ENCODE results near the gene TLE7. TPM values are rescaled to one million over a fixed set of nuclear protein-coding genes. Genes with fewer than 3 reads are reported as not detected.

TLE7 gene
- total RNA-seq (ENCODE audit: low replicate concordance): not detected in 2 replicates
- long read RNA-seq: 0 reads

DNA sequence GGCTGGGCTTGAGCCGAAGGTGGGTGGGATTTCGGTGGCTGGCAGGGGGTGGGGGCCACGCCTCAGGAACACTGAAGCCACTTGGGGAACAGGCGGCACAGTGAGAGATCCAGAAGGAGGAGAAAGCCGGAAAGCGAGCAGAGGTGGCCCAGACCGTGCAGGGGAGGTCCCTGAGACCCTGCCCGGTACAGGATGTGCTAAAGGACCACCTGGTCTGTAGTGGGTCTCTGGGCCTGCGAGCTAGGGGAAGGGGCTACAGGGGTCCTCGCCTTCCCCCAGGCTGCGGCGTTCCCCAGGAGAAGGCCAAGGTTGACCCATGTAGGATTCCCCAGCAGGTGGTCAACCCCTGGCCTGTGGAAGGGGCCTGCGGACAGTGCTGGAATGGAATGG lies at the start of gene TLE7:
Gene TLE7, minus strand, starts transcription at position 4 of the 390 bp plus-strand sequence. CDS start 8,730 bp downstream, outside the sequence.
- peaks cover 8% of the 10 kb centered on the region for H3K36me3 Mint-ChIP-seq
- H3K4me3 Mint-ChIP-seq: no peak within 1 kb of the TSS
- H3K27ac Mint-ChIP-seq: no peak within 1 kb of the TSS
- TF ChIP-seq, protein P1, sequence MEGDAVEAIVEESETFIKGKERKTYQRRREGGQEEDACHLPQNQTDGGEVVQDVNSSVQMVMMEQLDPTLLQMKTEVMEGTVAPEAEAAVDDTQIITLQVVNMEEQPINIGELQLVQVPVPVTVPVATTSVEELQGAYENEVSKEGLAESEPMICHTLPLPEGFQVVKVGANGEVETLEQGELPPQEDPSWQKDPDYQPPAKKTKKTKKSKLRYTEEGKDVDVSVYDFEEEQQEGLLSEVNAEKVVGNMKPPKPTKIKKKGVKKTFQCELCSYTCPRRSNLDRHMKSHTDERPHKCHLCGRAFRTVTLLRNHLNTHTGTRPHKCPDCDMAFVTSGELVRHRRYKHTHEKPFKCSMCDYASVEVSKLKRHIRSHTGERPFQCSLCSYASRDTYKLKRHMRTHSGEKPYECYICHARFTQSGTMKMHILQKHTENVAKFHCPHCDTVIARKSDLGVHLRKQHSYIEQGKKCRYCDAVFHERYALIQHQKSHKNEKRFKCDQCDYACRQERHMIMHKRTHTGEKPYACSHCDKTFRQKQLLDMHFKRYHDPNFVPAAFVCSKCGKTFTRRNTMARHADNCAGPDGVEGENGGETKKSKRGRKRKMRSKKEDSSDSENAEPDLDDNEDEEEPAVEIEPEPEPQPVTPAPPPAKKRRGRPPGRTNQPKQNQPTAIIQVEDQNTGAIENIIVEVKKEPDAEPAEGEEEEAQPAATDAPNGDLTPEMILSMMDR (conservative IDR thresholded peaks at IDR 0.05): no peak
- no peaks in the 10 kb centered on the region for H3K4me1 Mint-ChIP-seq (ENCODE audit: unreplicated experiment)
- H3K27me3 Mint-ChIP-seq: peaks cover 20% of the 10 kb centered on the region
- no peak for DNase-seq (ENCODE audit: extremely low spot score, unreplicated experiment)
- H3K9me3 Mint-ChIP-seq: peaks cover 11% of the 10 kb centered on the region

GRCh38 chr16:71491054-71491453 lies 49.2 kb upstream of the TLE7 start:
- Mint-ChIP-seq H3K4me3 (no peak overlapping the region), H3K9me3 (no peaks in the 10 kb centered on the region), H3K27ac (no peak overlapping the region), H3K36me3 (no peaks in the 10 kb centered on the region), H3K27me3 (peaks cover 11% of the 10 kb centered on the region), H3K4me1 (ENCODE audit: unreplicated experiment) (no peaks in the 10 kb centered on the region)
- no peak for DNase-seq (ENCODE audit: extremely low spot score, unreplicated experiment)
- TF ChIP-seq, protein P1 (conservative IDR thresholded peaks at IDR 0.05): no peak

GRCh38 chr16:71490361-71490760 lies 48.5 kb upstream of the TLE7 start:
- Mint-ChIP-seq H3K4me1 (ENCODE audit: unreplicated experiment) (no peaks in the 10 kb centered on the region), H3K9me3 (no peaks in the 10 kb centered on the region), H3K4me3 (no peak overlapping the region), H3K36me3 (no peaks in the 10 kb centered on the region), H3K27ac (no peak overlapping the region), H3K27me3 (peaks cover 11% of the 10 kb centered on the region)
- DNase-seq (ENCODE audit: extremely low spot score, unreplicated experiment): no peak
- TF ChIP-seq, protein P1 (conservative IDR thresholded peaks at IDR 0.05): no peak

DNA sequence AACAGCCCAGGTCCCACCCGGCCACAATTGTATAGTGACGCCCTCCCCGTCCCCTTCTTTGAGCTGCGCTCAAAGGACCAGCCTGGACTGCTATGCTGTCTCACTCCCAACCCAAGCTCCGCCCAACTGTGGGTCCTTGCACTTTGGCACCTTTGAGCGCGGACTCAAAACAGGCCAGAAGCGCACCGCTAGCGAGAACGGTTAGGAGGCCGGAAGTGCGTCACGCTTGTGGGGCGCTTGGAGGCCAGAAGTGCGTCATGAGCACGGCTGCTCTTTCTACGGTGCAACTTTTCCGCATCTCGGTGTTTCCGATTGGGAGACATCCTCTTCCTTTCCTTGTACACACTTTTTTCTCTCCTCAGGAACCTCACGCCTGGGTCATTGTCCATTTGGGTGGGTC lies 47.3 kb upstream of the TLE7 start, which contains the start of gene ZNF19:
Gene ZNF19, minus strand, starts transcription at position 203 of the 400 bp plus-strand sequence. CDS start 7,210 bp downstream, outside the sequence.
- TF ChIP-seq, protein P1 (conservative IDR thresholded peaks at IDR 0.05): no peak
- Mint-ChIP-seq H3K4me1 (ENCODE audit: unreplicated experiment) (peaks cover 5% of the 10 kb centered on the region), H3K9me3 (no peaks in the 10 kb centered on the region), H3K4me3 (no peak within 1 kb of the TSS), H3K27me3 (peaks cover 11% of the 10 kb centered on the region), H3K36me3 (no peaks in the 10 kb centered on the region), H3K27ac (no peak within 1 kb of the TSS)
- DNase-seq (ENCODE audit: extremely low spot score, unreplicated experiment): no peak

- Mint-ChIP-seq H3K27ac (peak overlapping the region; percentile 93), H3K4me1 (ENCODE audit: unreplicated experiment) (peaks cover 13% of the 10 kb centered on the region), H3K4me3 (peak overlapping the region; percentile 93), H3K9me3 (no peaks in the 10 kb centered on the region), H3K36me3 (no peaks in the 10 kb centered on the region), H3K27me3 (peaks cover 3% of the 10 kb centered on the region)
- TF ChIP-seq, protein P1 (conservative IDR thresholded peaks at IDR 0.05): no peak
- peak; percentile 78 for DNase-seq (ENCODE audit: extremely low spot score, unreplicated experiment)
These were observed 42.4 kb upstream of the TLE7 start for GRCh38 chr16:71484006-71484893.
